H4 (cell line): ENCODE measurements around the gene SBSN. TPM values are rescaled to one million over a fixed set of nuclear protein-coding genes. Genes with fewer than 3 reads are reported as not detected.

Experiments used
- DNase-seq: peaks from one replicate; pipeline ENCODE4 v3.0.0-alpha.2; 2015; ENCODE audit warnings: low spot score
- total RNA-seq: library from RNA; depleted of rRNA; stranded (reverse); fragments of >200 nt; shearing (Covaris generic); gene quantifications from 2 replicates; pipeline ENCODE4 v1.2.3, GENCODE V29; 2014; rRNA removed

Gene SBSN
- total RNA-seq: 0.45 TPM in 1 of 2 replicates, not detected in the other

DNA sequence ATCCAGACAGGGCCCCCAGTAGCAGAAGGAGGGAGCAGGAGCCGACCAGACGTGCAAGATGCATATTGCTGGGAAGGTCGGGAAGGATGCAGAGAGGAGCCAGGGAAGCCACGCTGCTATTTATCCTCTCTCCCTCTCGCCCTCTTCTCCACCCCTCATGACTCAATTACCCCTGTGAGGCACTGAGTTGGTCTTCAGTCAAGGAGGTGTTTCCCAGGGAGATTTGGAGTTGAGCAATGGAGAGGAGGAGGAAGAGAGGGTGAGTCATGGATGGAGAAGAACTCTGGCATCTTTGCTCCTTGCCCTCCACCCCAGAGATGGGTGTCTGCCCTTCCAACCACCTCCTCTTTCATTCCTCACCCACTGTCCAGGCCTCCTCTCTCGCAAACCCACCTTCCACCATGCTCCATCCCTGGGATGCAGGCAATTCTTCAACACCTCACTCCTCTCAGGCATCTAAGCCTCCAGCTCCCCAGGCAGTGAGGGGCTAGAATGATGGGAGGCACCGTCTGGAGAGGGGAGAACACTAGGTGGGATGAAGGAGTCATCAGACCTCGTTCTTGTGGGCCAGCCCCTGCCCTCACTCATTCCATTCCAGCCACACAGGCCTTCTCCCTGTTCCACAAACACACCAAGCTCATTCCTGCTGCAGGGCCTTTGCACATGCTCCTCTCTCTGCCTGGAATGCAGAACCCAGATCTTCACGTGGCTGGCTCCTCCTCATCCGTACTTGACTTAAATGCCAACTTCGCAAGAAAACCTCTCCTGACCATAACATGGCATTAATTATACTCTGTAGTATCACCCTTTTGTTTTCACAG, at the start of gene SBSN:
Gene SBSN, minus strand, starts transcription at position 94 of the 821 bp plus-strand sequence. Its CDS starts 30 bp downstream, at position 64.
- DNase-seq: no peak

DNA sequence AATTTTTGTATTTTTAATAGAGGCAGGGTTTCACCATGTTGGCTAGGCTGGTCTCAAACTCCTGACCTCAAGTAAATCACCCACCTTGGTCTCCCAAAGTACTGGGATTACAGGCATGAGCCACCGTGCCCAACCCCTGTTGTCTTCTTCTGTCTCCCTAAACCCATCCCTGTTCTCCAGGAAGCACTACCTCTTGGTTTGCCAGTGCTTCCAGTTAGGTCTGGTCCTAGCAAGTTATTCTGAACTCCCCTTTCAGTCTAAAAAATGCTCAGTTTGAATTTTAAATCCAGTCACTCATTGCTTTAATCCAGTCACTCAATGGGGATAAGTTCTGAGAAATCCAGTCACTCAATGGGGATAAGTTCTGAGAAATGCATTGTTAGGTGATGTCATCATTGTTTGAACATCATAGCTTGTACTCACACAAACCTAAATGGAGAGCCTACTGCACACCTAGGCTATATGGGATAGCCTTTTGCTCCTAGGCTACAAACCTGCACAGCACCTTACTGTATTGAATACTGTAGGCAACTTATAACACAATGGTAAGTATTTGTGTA, 43.4 kb upstream of the SBSN start:
- DNase-seq: no peak

DNA sequence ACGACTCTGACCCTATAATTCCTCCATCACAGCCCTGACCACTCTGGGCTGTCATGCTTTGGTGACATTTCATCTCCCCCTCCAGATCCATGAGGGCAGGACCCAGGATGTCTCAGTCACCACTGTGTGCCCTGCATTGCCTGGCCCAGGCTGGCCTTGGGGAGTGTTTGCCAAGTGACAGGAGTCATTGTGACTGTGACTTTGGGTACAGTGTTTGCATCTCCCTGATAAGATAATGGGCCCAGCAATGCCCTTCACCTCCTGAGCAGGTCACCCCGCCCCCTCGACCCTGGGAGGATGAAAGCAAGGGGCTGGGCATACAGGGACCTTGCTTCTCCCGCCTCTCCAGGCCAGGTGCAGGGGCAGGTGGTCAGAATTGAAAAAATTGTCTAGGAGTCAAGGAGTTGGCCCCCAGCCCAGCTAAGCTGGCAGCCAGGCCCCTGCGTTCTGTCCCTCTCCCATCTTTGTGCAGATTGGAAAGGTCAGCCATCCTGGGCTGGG, 41.2 kb upstream of the SBSN start:
- no peak for DNase-seq

- no peak for DNase-seq
These were observed 38.6 kb upstream of the SBSN start for GRCh38 chr19:35566738-35567137.

- DNase-seq: no peak
These were observed 37.1 kb upstream of the SBSN start for GRCh38 chr19:35565016-35565856.

- no peak for DNase-seq
These were observed 35.2 kb upstream of the SBSN start, which contains the start of gene ATP4A for GRCh38 chr19:35563207-35563829. TSS of gene ATP4A (minus strand) at chr19:35563658. CDS start at chr19:35563629, 29 bp downstream.

- no peak for DNase-seq
These were observed 34.7 kb upstream of the SBSN start for GRCh38 chr19:35562776-35563175.

- no peak for DNase-seq
These were observed 34.2 kb upstream of the SBSN start for GRCh38 chr19:35562336-35562735.

DNA sequence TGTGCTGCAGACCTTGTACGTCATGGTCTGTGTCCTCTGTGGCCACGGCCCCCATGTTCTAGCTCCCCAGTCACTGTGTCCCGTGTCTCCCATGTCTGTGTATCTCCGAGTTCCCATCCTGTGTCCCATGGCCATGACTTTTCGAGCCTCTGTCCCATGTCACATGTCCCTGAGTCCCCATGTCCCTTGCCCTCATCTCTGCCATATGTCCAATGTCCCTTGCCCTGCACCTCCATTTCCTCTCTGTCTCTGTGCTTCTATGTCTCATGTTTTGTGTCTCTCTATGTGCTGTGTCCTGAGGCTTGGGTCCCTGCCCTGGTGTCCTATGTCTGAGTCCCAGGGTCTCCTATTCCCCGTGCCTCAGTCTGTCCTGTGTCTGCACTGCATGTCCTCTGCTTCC, 33.3 kb upstream of the SBSN start:
- DNase-seq: no peak

- DNase-seq: no peak
These were observed 32.6 kb upstream of the SBSN start for GRCh38 chr19:35560677-35561076.

GRCh38 chr19:35560271-35560670, 32.2 kb upstream of the SBSN start:
- no peak for DNase-seq

GRCh38 chr19:35559781-35560180, 31.7 kb upstream of the SBSN start:
- DNase-seq: no peak

DNA sequence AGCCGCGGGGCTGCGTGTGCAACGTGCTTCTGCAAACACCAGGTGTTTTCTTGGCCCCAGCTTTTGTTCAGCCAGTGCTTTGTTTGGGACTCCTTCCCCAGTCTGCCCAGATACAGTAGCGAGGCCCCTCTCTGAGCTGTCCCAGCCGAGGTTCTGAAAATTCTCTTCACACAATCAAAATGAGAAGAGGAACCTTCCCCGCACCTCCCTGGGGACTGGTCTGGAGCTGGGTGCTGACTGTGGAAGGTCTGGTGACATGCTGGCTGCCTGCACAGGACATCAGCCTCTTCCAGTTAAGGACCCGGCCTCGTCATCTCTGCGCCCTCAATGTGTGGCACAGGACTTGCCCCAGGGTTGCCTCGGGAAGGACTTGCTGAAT, 31.2 kb upstream of the SBSN start:
- no peak for DNase-seq

DNA sequence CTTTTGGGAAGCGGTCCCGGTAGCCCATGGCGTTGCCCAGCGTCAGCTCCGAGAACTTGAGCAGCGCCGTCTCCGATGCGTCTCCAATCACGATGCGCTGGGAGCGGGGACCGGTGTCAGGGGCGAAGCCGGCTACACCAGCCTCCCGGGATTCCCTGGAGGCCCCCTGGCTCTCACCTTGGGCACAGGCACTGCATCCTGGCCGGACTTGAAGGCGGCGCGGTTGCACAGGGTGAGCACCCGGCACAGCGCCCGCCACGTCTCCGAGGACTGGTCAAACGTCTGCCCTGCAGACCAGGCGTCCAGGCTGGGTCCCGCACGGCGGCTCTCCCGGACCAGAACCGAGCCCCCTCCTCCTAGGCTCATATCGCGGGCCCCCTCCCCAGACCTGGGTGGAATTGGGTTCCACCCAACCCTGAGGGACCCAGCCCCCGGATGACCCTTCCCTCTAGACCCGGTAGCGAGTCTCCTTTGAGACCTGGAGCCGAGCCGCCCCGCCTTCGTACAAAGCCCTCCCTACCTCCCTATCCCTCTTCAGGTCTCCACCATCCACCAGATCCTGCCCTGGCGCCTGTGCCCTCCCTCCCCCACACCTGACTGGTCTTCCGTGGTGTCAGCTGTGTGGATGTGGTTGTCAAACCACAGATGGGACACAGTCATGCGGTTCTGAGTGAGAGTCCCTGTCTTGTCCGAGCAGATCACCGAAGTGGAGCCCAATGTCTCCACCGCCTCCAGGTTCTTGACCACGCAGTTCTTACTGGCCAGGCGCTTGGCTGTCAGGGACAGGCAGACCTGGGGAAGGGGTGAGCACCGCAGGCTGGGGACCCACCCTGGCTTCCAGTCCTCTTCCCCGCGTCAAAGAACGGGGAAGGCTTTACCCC, 30.5 kb upstream of the SBSN start:
- no peak for DNase-seq

GRCh38 chr19:35557539-35558399, 29.7 kb upstream of the SBSN start:
- DNase-seq: no peak

- DNase-seq: no peak
These were observed 28.9 kb upstream of the SBSN start for GRCh38 chr19:35556846-35557538.

- no peak for DNase-seq
These were observed 28.0 kb upstream of the SBSN start for GRCh38 chr19:35556025-35556590.

DNA sequence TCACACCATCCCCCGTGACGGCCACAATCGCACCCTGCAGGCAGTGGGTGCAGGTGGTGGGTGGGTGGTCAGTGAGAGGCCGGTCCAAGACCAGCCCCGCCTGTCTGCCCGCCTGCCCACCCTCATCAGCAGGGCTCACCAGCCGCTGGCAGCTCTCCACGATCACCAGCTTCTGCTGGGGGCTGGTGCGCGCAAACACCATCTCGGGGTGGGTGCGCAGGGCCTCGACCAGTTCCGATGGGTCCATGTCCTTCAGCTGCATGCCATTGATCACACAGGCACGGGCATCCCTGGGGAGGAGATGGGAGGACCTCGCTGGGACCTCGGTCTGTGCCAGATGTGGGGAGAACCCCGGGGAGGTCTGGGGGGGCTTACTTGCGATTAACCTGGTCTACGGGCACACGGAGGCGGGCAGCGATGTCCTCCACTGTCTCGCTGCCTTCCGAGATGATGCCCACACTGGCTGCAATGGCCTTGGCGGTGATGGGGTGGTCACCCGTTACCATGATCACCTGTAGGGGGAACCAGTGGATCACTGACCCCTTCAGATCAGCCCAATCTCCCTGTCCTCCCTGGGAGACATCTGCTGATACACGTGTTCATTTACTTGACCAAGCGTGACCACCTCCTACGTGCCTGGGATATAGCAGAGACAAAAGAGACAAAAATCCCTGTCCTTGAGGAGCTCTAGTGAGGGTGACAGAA, 27.3 kb upstream of the SBSN start:
- peak; percentile 58 for DNase-seq
